CD14-positive monocyte (primary cell): Measurements from ENCODE around the gene KRTAP11-1. TPM values are rescaled to one million over a fixed set of nuclear protein-coding genes. Genes with fewer than 3 reads are reported as not detected.

Experiments used
- DNase-seq, 3 donors: peaks; one replicate each; pipeline ENCODE4 v3.0.0-alpha.2; 2011 to 2022
- H2AFZ ChIP-seq: 2 replicates; pipeline ENCODE4 v1.6.0; 2012; ENCODE audit warnings: mild to moderate bottlenecking, low read depth, low read length, inconsistent platforms; ENCODE audit not compliant: insufficient read depth, poor library complexity, severe bottlenecking
- H3K27ac ChIP-seq, 2 donors: 1 replicate in 1 of 2; 2 replicates in 1 of 2; pipeline ENCODE4 v1.5.1; 2012 to 2013; ENCODE audit warnings: low read length in 2 of 2, control low read depth in 1 of 2, inconsistent platforms in 1 of 2, low read depth in 1 of 2, mild to moderate bottlenecking in 1 of 2
- H3K27me3 ChIP-seq, 2 donors: one replicate each; pipeline versions ENCODE4 v1.6.0 to v1.6.1; 2011 to 2013; ENCODE audit warnings: low read length in 2 of 2; ENCODE audit not compliant: control insufficient read depth in 2 of 2, insufficient read depth in 2 of 2
- H3K36me3 ChIP-seq, 2 donors: replicated peaks in 1 of 2; 1 replicate in 1 of 2; 2 replicates in 1 of 2; pipeline versions ENCODE4 v1.5.1 to v1.6.1; 2012 to 2013; ENCODE audit warnings: low read length in 2 of 2, control low read depth in 1 of 2, inconsistent platforms in 1 of 2, mild to moderate bottlenecking in 1 of 2; ENCODE audit not compliant: insufficient read depth in 2 of 2, control insufficient read depth in 1 of 2
- H3K4me1 ChIP-seq, 2 donors: 1 replicate in 1 of 2; 2 replicates in 1 of 2; pipeline versions ENCODE4 v1.5.1 to v1.6.1; 2012 to 2013; ENCODE audit warnings: low read length in 2 of 2, control low read depth in 1 of 2, inconsistent platforms in 1 of 2, mild to moderate bottlenecking in 1 of 2, moderate library complexity in 1 of 2; ENCODE audit not compliant: insufficient read depth in 2 of 2, control insufficient read depth in 1 of 2
- H3K4me2 ChIP-seq: replicated peaks from 2 replicates; pipeline ENCODE3; 2012; ENCODE audit warnings: low read length, moderate library complexity, mild to moderate bottlenecking; ENCODE audit not compliant: poor library complexity, severe bottlenecking; ENCODE audit errors: extremely low read depth
- H3K4me3 ChIP-seq, 3 experiments: fragments of 200-600 bp in 1 of 3; sonication (generic) in 1 of 3; replicated peaks in 1 of 3; 1 replicate in 2 of 3; 2 replicates in 1 of 3; pipeline ENCODE4 v1.5.1; 2011 to 2013; ENCODE audit warnings: low read length in 3 of 3, mild to moderate bottlenecking in 3 of 3, control low read depth in 2 of 3, low read depth in 2 of 3, inconsistent platforms in 1 of 3, moderate library complexity in 1 of 3
- H3K79me2 ChIP-seq: 2 replicates; pipeline ENCODE4 v1.6.0; 2012; ENCODE audit warnings: mild to moderate bottlenecking, control low read depth, inconsistent platforms, low read length, moderate library complexity; ENCODE audit not compliant: insufficient read depth
- H3K9ac ChIP-seq: 2 replicates; pipeline ENCODE4 v1.6.0; 2017; ENCODE audit warnings: low read length, mild to moderate bottlenecking; ENCODE audit not compliant: insufficient read depth, poor library complexity, severe bottlenecking
- H3K9me3 ChIP-seq, 2 donors: replicated peaks in 1 of 2; 1 replicate in 1 of 2; 2 replicates in 1 of 2; pipeline versions ENCODE4 v1.5.1 to v1.6.1; 2012 to 2013; ENCODE audit warnings: low read length in 2 of 2, control low read depth in 1 of 2; ENCODE audit not compliant: control insufficient read depth in 1 of 2, insufficient read depth in 1 of 2
- H4K20me1 ChIP-seq: 2 replicates; pipeline ENCODE4 v1.6.0; 2012; ENCODE audit warnings: mild to moderate bottlenecking, low read length, control low read depth, moderate library complexity; ENCODE audit not compliant: insufficient read depth
- H3K27ac Mint-ChIP-seq, 7 donors: one replicate each; pipeline ENCODE4 v1.8.0; 2020; ENCODE audit warnings: mild to moderate bottlenecking in 7 of 7, mixed read lengths in 7 of 7, moderate library complexity in 6 of 7, inconsistent platforms in 2 of 7
- H3K27me3 Mint-ChIP-seq, 3 donors: one replicate each; pipeline ENCODE4 v1.8.0; 2021 to 2022; ENCODE audit warnings: low read depth in 3 of 3, mild to moderate bottlenecking in 3 of 3, mixed read lengths in 3 of 3, moderate library complexity in 3 of 3, inconsistent platforms in 1 of 3
- H3K36me3 Mint-ChIP-seq, 2 donors: one replicate each; pipeline ENCODE4 v1.8.0; 2020; ENCODE audit warnings: mixed read lengths in 2 of 2, inconsistent platforms in 1 of 2, mild to moderate bottlenecking in 1 of 2
- H3K4me1 Mint-ChIP-seq: one replicate; pipeline ENCODE4 v1.8.0; 2020; ENCODE audit warnings: mild to moderate bottlenecking, mixed read lengths
- H3K4me3 Mint-ChIP-seq, 2 donors: one replicate each; pipeline ENCODE4 v1.8.0; 2020; ENCODE audit warnings: mild to moderate bottlenecking in 2 of 2, mixed read lengths in 2 of 2, moderate library complexity in 1 of 2
- H3K9me3 Mint-ChIP-seq, 7 donors: one replicate each; pipeline ENCODE4 v1.8.0; 2020 to 2022; ENCODE audit warnings: mixed read lengths in 7 of 7, mild to moderate bottlenecking in 6 of 7, moderate library complexity in 6 of 7, inconsistent platforms in 2 of 7
- CTCF ChIP-seq: fragments of 200-600 bp; IDR thresholded peaks from one replicate; pipeline ENCODE4 v1.8.0; 2022; ENCODE audit warnings: antibody characterized with exemption, mild to moderate bottlenecking
- WGBS: methylation state at CpG from one replicate; pipeline ENCODE4 v1.1.5; 2013; ENCODE audit warnings: missing lambda C conversion rate; ENCODE audit not compliant: insufficient coverage; 5-methylcytosine and 5-hydroxymethylcytosine counted together
- intact Hi-C, 2 donors: fragments of 100-400 bp; cut with micrococcal nuclease; formaldehyde crosslinking; loops; one replicate each; pipeline versions ENCODE4 v1.15.0 to v1.15.1; 2023
- polyA plus RNA-seq, 3 donors: library from polyadenylated mRNA; depleted of rRNA in 1 of 3; unstranded in 2 of 3; stranded (reverse) in 1 of 3; fragments of 300-500 nt in 2 of 3; fragments of >200 nt in 1 of 3; fragmentation: Illumina TruSeq in 2 of 3; gene quantifications; 1 replicate in 2 of 3; 2 replicates in 1 of 3; pipeline ENCODE4 v1.2.3, GENCODE V29; 2012 to 2021

Gene KRTAP11-1
- polyA plus RNA-seq, 3 donors, result not detected

- no peak overlapping the region for H2AFZ ChIP-seq
- no peaks in the 10 kb centered on the region for H3K4me1 Mint-ChIP-seq
- no peaks in the 10 kb centered on the region for H3K9me3 Mint-ChIP-seq
- peak; percentile 76 for TF ChIP-seq CTCF
- peak; percentile 2 to 25 (median 17) for DNase-seq
- H3K36me3 ChIP-seq, result no peaks in the 10 kb centered on the region
- WGBS, result no CpG with 5 or more reads among the region's 6 CpGs
- no peak overlapping the region for H3K4me2 ChIP-seq
- H3K36me3 Mint-ChIP-seq, result no peaks in the 10 kb centered on the region
- no peaks in the 10 kb centered on the region for H3K27me3 Mint-ChIP-seq
- no peaks in the 10 kb centered on the region for H3K4me1 ChIP-seq
- H4K20me1 ChIP-seq, result no peaks in the 10 kb centered on the region
- H3K27ac ChIP-seq, result no peak overlapping the region
- no peaks in the 10 kb centered on the region for H3K9me3 ChIP-seq
- no peak overlapping the region for H3K9ac ChIP-seq
- no peaks in the 10 kb centered on the region for H3K27me3 ChIP-seq
- intact Hi-C loops, result loop anchor here (5.0 kb wide), 1 partner anchor 256 kb away; no protein-coding TSS in a partner anchor
- no peak overlapping the region for H3K4me3 ChIP-seq
- no peak overlapping the region for H3K4me3 Mint-ChIP-seq
- no peaks in the 10 kb centered on the region for H3K79me2 ChIP-seq
- no peak overlapping the region for H3K27ac Mint-ChIP-seq
Observed at GRCh38 chr21:30831194-30831765, 50.1 kb downstream of the KRTAP11-1 start.

Other genes starting within 250 kb of the KRTAP11-1 start
- gene KRTAP20-2, start 246.4 kb downstream of the KRTAP11-1 start, polyA plus RNA-seq, result not detected
- not detected for gene KRTAP20-3, start 238.7 kb downstream of the KRTAP11-1 start, polyA plus RNA-seq
- gene KRTAP21-3, start 162.8 kb downstream of the KRTAP11-1 start, polyA plus RNA-seq, result not detected
- gene KRTAP21-2, start 134.3 kb downstream of the KRTAP11-1 start, polyA plus RNA-seq, result not detected
- not detected for gene KRTAP21-1, start 126.2 kb downstream of the KRTAP11-1 start, polyA plus RNA-seq
- gene KRTAP8-1, start 68.3 kb downstream of the KRTAP11-1 start, polyA plus RNA-seq, result not detected
- gene KRTAP7-1, start 51.8 kb downstream of the KRTAP11-1 start, polyA plus RNA-seq, result under 1 TPM in 1 of 3 donors, not detected in 2; 0.13 TPM
- not detected for gene KRTAP19-8, start 156.9 kb upstream of the KRTAP11-1 start, polyA plus RNA-seq